GM18519 (cell line): ENCODE data around the gene GPX3.

Experiments
- ATAC-seq: cut with Tn5 transposase; IDR thresholded peaks from one replicate; pipeline ENCODE4 v1.9.1; 2021; ENCODE audit warnings: mild to moderate bottlenecking, moderate library complexity; ENCODE audit not compliant: unreplicated experiment, low FRiP score

GPX3 gene

DNA sequence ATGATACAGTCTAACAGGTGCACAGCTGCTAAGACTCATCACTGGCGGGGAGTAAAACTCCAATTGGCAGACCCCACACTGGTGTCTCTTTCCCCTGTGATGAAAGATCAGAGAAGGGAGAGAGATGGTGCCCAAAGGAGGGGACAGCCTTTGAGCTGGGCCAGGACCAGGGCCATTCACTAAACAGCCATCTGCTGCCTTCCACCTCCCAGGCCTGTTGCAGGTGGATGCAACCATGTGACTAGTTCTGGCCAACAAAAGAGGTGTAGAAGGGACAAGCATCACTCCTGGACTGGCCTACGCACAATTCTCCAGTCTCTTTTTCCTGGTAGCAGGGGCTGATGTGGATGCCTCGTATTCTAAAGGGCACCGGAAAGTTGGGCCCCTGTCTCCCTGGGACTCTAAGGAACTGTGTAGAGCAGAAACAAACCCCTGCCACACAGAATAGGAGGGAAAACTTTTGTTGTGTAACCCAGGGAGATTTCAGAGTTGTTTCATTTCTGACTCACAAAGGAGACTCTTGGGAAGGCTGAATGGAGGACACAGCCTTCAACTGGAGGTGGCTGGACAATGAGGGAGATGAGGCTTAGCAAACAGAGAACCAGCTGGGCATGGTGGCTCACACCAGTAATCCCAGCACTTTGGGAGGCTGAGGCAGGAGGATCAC is 33.5 kb downstream of the GPX3 start:
- ATAC-seq, result no peak

- no peak for ATAC-seq
Measured at GRCh38 chr5:151054709-151055108, 34.3 kb downstream of the GPX3 start.

DNA sequence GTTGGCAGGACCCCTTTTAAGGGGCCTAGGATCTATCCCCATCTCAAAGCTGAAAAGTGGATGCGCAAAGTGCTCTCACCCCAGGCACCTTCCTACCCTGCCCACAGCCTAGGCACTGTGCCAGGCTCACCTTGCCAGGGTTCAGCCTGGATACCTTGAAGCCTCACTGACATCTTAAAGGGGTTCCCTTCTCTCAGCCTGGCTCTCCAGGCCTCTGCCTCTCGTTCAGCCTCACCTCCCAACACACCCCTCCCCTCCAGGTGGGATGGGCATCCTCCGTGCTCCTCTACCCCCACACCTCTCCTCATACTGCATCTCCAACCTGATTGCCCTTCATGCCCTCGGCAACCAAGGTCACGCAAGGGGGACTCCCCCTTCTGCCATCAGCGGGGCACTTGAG is 34.9 kb downstream of the GPX3 start:
- ATAC-seq, result no peak

- ATAC-seq, result no peak
Measured at GRCh38 chr5:151056379-151057325, 36.3 kb downstream of the GPX3 start.

DNA sequence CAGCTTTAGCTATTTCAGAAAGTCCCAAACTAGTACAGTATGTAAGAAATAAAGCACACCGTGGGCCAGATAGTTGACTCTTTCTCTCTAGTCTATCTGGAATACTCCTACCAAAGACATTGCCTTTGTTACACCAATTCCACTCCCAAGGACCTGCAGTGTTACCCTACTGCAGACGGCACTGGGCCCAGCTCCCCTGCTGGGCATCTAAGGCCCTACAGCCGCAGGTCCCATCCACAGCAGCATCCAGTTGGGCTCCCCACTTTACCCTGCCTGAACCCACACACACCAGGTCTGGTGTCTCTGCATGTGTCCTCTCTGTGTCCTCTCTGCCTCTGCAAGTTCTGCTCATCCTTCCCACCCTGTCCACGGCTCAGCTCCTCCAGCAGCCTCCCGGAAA is 37.9 kb downstream of the GPX3 start:
- ATAC-seq, result no peak

DNA sequence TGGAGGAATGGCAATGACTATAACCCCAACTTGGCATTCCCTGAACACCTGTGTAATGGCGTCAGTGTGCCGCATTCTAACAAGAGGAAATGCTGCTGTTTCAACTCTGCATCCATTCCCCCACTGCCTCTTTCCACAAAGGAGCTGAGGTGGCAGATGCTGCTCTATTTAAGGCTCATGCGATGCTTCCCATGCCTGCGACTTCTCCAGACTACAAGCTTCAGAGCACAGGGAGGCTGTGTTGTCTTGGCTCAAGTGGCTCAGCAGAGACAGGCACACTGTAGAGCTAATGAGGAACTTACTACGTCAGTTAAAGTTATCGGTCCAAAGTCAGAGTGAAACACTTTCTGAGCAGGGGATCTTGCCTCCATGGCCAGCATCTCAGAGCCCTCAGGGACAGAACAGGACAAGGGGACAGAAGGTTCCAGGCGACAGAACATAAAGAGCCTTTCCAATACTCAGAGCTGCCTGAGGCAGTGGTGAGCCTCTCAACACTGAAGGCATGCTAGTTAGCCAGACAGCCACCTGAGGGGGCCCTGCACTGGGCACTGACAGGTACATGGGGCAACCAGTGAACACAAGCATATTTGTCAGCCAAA is 38.6 kb downstream of the GPX3 start:
- ATAC-seq, result no peak

GRCh38 chr5:151060742-151061141 is 40.4 kb downstream of the GPX3 start:
- ATAC-seq, result no peak

DNA sequence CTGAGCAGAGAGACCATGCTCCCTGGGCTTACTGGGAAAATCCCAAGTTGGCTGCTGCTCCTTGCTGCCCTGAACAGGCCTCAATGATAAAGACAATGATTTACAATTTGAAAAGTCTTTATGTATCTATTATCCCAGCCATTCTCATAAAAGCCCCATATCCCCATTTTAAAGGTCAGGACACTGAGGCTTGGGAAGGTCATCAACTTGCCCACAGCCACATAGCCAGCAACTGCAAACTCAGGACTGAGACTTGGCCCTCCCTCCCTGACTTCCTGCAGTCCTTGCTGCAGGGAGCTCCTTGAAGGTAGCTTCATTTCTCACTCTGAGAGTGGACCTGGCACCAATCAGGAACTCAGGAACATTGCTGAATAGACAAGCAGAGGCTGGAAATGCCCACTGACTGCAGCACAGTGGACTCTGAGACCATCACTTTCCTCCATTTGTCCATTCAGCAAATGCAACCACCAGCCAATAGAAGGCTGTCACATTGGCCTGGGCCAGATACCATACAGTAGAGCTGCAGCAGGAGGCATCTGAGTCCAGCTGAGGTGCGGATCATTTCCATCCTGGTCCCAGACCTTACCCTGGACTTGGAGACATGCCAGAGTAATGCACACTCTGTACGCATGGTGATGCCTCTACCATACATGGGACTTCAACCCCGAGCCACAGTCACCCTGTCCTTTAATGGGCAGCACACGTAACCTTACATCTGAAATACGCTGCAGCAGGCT is 42.2 kb downstream of the GPX3 start:
- no peak for ATAC-seq

GRCh38 chr5:151063142-151063989 is 43.0 kb downstream of the GPX3 start:
- ATAC-seq, result no peak

DNA sequence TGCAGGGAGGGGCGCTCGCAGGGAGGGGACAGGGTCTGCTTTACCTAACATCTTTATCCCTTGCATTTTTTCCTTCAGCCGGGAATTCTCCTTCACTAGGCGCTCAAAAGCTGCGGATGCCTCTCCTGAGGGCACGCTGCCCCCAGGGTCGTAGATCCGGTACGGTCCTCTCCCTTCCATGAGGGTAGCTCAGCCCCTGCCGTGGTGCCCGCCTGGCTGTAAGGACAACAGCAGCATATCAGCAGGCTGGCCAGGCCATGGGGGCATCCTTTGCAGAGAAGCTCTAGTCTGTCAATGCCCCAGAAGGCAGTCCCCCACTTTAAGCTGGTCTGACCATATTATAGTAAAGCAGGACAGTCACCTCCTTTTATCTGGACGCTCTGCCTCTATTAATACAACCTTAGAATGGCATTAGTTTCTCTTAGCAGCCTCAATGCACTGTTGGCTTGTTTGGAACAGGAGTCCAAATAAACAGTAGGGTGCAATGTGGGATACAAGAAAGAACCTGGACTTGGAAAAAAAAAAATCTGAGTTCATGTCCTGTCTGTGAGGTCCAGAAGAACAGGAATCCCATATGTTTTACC is 44.6 kb downstream of the GPX3 start:
- no peak for ATAC-seq

- no peak for ATAC-seq
Measured at GRCh38 chr5:151065609-151066008, 45.2 kb downstream of the GPX3 start.

DNA sequence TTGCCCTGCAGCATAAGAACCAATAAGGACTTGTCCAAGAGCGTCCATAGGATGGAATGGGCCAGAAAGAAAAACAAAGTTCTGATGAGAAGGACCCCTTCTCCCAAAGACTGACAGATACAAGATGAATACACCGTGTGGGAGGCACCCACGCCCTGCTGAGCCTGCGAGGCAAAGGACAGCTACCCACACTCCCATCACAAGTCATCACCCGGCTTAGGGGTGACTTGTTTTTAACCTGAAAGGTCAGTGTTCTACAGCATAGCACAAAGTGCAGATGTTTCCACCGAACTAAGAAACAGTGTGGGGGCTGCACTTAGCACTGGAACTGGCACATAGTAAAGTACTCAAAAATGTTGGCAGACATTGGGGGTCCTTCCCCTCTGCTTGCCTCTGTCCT is 46.5 kb downstream of the GPX3 start:
- no peak for ATAC-seq

DNA sequence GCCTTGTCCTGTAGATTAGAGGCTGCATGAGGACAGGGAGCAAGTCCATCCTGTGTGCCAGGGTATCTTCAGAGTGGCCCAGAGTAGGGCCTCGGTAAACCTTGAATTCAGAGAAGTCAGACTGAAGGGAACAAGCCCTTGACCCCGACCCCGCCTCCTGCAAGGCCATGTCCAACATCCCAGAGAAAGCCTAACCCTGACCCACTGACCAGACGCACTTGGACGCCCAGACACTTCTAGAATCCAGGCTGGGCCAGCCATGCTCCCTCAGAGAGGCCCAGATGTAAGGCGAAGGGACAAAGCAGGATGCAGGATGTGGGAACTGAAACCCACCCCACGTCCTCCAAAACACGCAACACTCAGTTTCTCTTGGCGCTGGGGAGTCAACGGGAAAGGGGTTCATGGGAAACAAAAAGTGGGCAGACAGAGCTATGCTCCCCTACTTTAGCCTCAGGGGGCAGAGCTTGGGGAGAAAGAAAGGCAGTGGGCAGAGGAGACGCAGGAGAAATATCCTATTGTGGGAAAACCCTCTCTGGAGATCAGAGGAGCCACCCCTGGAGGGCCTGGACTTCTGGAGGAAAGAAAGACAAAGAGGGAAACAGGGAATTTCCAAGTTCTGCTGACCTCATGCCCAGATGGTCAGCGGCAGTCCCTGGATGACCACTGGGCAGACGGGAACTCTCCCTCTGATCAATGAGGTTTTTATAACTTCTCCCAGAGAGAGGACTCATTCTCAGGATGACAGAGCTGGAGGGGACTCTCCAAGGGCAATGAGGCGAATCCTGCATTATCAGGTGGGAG is 47.4 kb downstream of the GPX3 start:
- ATAC-seq, result peak; percentile 4

- ATAC-seq, result peak; percentile 42
Measured at GRCh38 chr5:151068433-151069197, 48.2 kb downstream of the GPX3 start.

- ATAC-seq, result no peak
Measured at GRCh38 chr5:151070449-151070848, 50.1 kb downstream of the GPX3 start.

GRCh38 chr5:151071021-151071420 is 50.6 kb downstream of the GPX3 start:
- ATAC-seq, result no peak

DNA sequence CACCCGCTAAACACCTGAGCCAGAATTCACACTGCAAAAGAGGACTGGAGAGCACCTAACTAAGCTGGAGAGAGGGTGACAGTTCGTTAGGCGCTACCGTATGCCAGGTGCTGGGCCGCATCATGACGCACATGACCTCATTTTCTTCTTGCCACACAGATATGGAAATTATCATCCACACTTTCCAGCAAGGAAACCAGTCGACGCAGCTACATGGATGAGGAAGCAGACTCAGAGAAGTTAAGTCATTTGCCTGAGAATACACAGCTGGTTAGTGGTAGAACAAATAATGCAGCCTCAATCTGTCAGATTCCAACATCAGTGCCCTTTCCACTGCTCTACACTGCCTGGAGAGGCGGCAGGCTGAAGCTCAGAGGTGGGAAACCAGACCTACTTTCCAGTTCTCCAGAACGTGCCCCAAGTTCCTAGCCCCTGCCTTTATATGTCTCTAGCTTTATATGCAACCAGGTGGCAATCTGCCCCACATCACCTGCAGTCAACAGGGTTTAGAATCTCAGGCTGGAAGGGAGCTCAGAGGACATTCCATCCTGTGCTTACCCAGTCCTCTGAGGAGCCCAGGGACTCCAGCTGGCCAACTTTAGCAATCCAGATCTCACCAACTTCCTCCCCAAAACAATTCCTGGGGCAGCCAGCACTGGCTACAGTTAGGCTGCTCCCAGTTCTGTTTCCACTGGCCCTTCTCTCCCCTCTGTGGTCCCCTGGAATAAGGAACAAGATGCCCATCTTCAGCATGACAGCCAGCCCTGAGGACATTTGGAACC is 51.6 kb downstream of the GPX3 start:
- ATAC-seq, result no peak
